ENCODE results near the gene SLC9A8.

GRCh38 chr20:49925901-49926454 is 113.3 kb downstream of the SLC9A8 start:
- no peak for TF ChIP-seq POLR2A (IDR thresholded peaks at IDR 0.05; ENCODE audit: low read length)
- no peak for TF ChIP-seq GATA1 (IDR thresholded peaks at IDR 0.05; ENCODE audit: low read depth, low read length)

Data from erythroblast (primary cell).